Iris pigment epithelial cell (primary cell): ENCODE data around the gene STAC2.

ENCODE experiments used
- DNase-seq: peaks from one replicate; pipeline ENCODE4 v3.0.0-alpha.2; 2011; ENCODE audit warnings: low read depth

STAC2 gene

DNA sequence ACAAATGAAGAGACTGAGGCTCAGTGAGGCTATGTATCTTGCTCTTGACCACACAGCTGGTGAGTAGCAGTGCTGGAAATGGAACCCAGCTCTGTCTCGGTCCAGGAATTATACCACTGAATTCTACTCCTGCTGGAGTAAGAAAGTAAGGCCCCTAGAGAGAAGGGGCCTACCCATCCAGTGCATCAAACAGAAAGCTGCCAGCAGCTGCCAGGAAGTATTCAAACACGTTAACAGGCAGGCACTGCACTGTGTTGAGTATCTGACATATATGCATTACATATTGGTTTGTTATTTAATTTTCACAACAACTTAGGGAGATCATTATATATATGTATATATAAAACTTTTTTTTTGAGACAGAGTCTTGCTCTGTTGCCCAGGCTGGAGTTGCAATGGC lies 63.8 kb downstream of the STAC2 start:
- no peak for DNase-seq
